ENCODE results near the gene MPL.
A peak's percentile ranks its signal among the peaks of the same experiment; 100 is the strongest.
"Not testable (repeated sequence)": the region's sequence is repeated elsewhere in the genome, so short reads cannot be mapped to it uniquely, and the experiment has no call there.

Gene MPL

DNA sequence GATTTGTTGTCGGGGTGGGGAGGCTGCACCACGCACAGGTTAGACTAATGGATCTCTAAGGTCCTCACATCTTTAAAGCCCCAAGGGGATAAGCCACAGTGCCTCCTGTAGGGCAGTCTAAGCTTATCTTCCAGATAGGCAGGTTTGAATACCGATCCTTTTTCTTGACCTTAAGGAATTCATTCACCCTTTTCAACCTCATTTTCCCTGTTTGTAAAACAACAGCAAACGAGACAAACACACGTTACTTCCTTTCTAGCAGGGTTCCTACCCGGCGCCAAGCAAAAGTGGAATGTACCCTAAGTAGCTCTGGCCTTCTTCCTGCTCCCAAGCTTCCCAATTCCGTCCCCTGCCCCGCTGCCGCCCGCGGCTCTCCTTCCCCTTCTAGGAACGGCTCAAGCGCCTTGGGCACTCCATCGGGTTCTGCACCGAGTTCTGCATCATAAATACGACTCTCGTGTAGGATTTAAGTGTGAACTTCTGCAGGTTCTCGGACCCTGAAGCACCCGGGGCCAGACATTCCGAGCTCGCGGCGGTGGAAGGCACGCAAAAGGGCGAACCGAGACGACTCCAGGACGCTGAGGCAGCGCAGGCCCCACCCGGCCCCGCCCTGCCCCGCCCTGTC is 20.6 kb downstream of the MPL start:
- DNase-seq = peak; percentile 37

DNA sequence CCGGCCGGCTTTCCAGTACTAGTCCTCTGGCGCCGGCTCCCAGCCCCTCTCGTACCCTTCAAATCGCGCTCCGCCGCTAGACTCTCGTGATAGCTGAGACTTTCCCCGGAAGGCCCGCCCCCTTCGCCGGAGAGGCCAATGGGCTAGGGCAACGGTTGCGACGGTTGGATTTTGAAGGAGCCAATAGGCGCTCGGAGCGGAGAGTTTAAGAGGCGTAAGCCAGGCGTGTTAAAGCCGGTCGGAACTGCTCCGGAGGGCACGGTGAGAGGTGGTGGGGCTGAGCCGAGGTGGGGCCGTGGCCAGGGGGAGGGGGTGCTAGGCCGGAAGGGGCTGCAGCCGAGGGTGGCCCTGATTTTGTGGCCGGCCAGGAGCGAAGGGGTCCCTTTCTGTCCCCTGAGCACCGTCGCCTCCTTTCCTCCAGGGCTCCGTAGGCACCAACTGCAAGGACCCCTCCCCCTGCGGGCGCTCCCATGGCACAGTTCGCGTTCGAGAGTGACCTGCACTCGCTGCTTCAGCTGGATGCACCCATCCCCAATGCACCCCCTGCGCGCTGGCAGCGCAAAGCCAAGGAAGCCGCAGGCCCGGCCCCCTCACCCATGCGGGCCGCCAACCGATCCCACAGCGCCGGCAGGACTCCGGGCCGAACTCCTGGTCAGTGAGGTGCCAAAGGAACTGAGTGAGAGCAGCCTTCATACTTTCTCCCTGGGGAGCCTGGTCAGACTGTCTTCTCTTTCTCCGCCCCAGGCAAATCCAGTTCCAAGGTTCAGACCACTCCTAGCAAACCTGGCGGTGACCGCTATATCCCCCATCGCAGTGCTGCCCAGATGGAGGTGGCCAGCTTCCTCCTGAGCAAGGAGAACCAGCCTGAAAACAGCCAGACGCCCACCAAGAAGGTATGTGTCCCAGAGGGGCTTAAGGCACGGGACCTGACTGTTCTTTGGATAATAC is 21.4 kb downstream of the MPL start, which contains the start of gene CDC20:
Gene CDC20 (plus strand): TSS at position 236 of the 948 bp plus-strand sequence. CDS start 235 bp downstream, at position 471.
- DNase-seq = peak; percentile 97

- peak; percentile 20 for DNase-seq
These were observed 22.1 kb downstream of the MPL start for GRCh38 chr1:43359696-43360095.

GRCh38 chr1:43360616-43361015 is 23.0 kb downstream of the MPL start:
- no peak for DNase-seq

- no peak for DNase-seq
These were observed 25.8 kb downstream of the MPL start for GRCh38 chr1:43363283-43363934.

- no peak for DNase-seq
These were observed 26.4 kb downstream of the MPL start for GRCh38 chr1:43363935-43364525.

- no peak for DNase-seq
These were observed 28.1 kb downstream of the MPL start for GRCh38 chr1:43365678-43366077.

DNA sequence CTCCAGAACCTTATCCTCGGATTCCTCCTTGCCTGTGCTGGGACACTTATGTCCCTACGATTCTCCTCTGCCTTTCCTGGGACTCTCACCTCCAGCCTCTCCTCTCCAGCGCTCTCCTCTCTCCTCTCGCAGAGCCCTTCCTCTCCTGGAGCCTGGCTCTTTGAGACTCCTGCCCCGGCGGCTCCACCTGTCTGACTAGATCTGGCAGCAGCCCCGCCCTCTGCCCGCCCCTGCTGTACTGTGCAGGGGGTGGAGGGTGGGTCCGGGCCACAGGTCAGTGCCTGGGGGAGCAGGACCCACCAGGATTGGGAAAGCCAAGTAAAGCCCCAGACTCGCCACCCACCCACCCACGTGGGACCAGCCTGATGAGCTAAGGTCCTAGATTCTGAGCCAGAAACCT is 28.6 kb downstream of the MPL start:
- DNase-seq = peak; percentile 28

- peak; percentile 57 for DNase-seq
These were observed 29.0 kb downstream of the MPL start for GRCh38 chr1:43366601-43367025.

DNA sequence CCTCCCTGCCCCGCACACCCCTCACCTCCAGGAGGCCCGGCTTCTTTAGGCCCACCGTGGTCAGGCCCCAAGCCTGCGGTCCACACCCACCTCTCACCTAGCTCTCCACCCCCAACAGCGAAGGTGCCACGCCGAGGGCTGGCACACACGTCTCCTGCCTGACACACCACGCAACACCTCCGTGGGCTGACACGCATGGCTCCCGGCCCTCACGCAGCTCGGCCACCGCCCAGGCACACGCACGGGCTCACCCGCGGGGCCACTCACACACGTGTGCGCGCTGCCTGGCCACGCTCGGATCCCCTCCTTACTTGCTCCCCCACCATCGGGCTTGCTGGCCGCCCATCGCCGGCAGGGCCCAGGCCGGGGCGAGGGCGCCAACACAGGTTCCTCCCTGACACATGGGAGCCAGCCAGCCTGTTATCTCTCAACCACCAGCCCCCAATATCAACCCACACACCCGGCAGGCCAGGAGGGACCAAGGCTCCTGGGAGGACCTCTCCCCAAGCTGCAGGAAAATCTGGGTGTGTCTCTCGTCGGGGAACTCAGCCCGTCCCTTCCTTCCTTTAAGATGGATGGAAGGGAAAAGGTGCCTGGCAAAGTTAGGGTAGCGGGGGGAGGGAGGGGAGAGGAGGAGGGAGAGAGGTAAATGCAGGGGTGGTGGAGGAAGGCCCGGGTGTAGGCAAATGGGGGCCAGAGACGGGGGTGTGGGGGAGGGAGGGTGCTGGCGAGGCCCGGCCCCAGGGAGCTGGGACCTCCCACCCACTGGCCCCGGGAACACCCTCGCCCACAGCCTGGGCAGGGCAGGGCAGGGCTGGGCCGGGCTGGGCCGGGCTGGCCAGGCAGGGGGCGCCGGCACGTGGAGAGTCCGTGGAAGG is 29.6 kb downstream of the MPL start:
- DNase-seq = peak; percentile 85

- DNase-seq = peak; percentile 85
These were observed 30.5 kb downstream of the MPL start, which contains the start of gene ELOVL1 for GRCh38 chr1:43367904-43368645. ELOVL1 (minus strand) TSS chr1:43368011; CDS start chr1:43365609, 2,402 bp downstream.

GRCh38 chr1:43368646-43369020 is 31.0 kb downstream of the MPL start:
- no peak for DNase-seq

GRCh38 chr1:43369779-43370178 is 32.2 kb downstream of the MPL start:
- not testable (repeated sequence) for DNase-seq

DNA sequence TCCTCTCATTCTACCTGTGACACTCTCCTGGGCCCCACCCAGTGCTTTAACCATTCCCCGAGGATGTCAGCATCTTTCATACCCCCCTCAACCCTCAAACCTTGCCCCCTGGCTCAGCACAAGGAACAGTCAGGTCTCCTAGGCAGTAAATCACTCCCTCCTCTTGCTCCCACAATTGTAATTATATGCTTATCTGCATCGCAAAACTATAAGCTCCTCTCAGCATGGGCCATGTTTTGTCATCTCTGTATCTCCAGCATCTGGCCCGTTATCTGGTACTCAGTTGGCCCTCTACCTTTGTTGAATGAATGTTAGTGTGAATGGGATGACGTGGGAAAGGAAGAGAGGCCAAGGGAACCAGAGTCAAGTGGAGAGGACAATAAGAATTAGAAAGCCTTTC is 32.9 kb downstream of the MPL start:
- no peak for DNase-seq

DNA sequence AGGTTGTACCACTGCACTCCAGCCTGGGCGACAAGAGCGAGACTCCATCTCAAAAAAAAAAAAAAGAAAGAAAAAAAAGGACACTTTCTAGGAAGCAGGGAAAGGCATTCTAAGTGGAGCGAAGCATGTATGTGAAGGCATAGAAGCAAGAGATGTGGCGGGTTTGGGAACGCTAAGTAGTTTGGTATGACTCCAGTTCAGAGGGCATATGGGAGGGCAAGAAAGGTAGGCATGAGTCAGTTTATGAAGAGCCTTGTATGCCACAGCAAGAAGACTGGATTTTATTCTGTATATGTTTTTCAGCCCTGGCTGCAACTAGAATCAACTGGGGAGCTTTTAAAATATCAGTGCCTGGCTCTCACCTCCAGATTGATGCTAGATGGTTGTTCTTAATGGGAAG is 34.6 kb downstream of the MPL start:
- peak; percentile 51 for DNase-seq

- peak; percentile 86 for DNase-seq
These were observed 35.7 kb downstream of the MPL start for GRCh38 chr1:43373066-43373940.

GRCh38 chr1:43376723-43377235 is 39.2 kb downstream of the MPL start:
- no peak for DNase-seq

DNA sequence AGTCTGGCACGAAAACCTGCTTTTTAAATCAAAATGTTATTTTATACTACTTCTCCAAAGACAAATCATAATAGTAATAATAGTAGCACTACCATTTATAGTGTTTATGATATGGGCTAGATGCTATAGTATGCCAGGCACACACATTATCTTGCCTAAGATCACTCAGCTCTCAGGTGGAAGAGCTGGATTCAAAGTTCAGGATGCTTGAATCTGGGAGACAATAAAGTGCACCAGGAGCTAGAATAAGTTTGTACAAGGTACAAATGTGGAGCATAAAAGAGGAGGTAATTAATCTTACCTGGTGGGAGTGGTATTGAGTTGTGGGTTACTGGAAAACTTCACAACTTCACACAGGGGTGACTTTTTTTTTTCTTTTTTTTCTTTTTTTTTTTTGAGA is 40.2 kb downstream of the MPL start:
- no peak for DNase-seq

- DNase-seq = no peak
These were observed 41.9 kb downstream of the MPL start for GRCh38 chr1:43379476-43379875.

GRCh38 chr1:43381612-43382011 is 44.0 kb downstream of the MPL start:
- no peak for DNase-seq
